ENCODE results near the gene PDE4D.
"Not testable (repeated sequence)": the region's sequence is repeated elsewhere in the genome, so short reads cannot be mapped to it uniquely, and the experiment has no call there.

- not testable (repeated sequence) for TF ChIP-seq CTCF, POLR2A (IDR thresholded peaks at IDR 0.05)
These were observed 836.9 kb downstream of the PDE4D start for GRCh38 chr5:59056599-59056998.
